ENCODE data around the gene RTBDN.

Gene RTBDN

DNA sequence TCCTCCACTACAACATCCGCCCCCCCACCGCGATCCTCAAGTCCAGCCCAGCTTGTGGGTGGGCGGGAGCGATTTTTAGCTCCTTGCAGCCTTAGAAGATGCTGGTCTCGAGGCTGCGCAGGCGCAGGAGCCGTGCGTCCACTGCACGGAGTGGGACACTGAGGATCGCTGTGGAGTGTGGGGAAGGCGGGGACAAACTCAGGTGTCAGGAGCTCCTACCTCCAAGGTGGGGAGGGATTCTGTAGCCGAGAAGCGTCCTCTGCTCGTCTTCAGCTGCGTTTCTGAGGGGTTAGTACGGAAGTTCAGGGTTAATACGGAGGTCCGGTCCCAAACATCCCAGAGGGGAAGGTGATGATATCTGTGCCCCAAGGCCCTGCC is at the start of gene RTBDN:
Gene RTBDN (minus strand): TSS at position 14 of the 378 bp plus-strand sequence. CDS start 4,600 bp downstream, outside the sequence.
- no peak for DNase-seq (ENCODE audit: low spot score)
- CTCF ChIA-PET, result interaction anchor here (0.8 to 1.1 kb wide), 2 partner anchors 56 to 237 kb away, joined by 3 to 5 read pairs; no protein-coding TSS in a partner anchor
- no peak within 1 kb of the TSS for H3K27ac ChIP-seq
- POLR2A ChIA-PET (ENCODE audit: low non-redundant PET), result no interaction called here
- TF ChIP-seq, protein P1, sequence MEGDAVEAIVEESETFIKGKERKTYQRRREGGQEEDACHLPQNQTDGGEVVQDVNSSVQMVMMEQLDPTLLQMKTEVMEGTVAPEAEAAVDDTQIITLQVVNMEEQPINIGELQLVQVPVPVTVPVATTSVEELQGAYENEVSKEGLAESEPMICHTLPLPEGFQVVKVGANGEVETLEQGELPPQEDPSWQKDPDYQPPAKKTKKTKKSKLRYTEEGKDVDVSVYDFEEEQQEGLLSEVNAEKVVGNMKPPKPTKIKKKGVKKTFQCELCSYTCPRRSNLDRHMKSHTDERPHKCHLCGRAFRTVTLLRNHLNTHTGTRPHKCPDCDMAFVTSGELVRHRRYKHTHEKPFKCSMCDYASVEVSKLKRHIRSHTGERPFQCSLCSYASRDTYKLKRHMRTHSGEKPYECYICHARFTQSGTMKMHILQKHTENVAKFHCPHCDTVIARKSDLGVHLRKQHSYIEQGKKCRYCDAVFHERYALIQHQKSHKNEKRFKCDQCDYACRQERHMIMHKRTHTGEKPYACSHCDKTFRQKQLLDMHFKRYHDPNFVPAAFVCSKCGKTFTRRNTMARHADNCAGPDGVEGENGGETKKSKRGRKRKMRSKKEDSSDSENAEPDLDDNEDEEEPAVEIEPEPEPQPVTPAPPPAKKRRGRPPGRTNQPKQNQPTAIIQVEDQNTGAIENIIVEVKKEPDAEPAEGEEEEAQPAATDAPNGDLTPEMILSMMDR (conservative IDR thresholded peaks at IDR 0.05; ENCODE audit: low read depth), result no peak

DNA sequence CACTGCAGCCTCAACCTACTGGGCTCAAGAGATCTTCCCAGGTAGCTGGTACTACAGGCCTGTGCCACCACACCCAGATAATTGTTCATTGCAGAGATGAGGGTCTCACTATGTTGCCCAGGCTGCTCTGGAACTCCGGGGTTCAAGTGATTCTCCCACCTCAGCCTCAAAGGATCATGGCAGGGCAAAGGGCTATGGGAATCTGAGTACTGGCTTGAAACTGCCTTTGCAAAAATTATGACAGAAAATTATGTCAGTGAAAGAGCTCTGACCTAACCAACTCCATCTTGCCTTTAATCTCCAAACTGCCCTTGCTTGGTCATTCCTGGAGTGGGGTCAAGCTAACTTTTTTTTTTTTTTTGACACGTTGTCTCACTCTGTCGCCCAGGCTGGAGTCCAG is 48.2 kb upstream of the RTBDN start:
- CTCF ChIA-PET, result interaction anchor here (0.6 to 1.9 kb wide), 2 partner anchors 33 to 35 kb away, joined by 4 to 8 read pairs; no protein-coding TSS in a partner anchor

DNA sequence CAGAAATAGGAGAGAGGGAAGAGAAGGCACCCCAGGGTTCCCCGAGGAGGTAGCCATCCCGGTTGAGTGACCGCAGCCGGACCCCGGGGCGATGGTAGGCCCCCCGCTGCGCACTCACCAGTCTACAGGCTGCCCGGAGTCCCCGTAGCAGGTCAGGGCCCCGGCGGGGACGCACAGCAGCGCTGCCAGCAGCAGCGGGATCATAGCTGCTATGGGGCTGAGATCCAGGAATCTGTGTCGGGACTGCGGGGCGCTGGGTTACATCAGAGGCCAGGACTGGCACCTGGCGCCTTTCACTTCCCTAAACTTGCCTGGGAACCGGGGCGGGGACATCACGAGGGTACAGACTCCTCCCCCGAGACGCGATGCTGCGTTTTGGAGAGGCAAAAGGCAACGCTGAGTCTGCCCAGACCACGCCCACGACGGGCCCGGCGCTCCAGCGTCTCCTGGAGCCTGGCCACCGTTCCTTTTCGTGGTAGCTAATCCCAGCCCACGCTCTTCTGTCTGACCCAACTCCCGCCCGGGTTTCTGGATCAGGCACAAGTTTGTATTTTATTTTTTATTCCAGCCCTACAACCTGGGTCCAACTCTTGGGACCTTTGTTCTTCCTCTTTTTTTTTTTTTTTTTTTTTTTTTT is 46.9 kb upstream of the RTBDN start, which contains the start of gene DNASE2:
Gene DNASE2 (minus strand): TSS at position 278 of the 637 bp plus-strand sequence. CDS start 74 bp downstream, at position 204.
- ChIA-PET POLR2A (ENCODE audit: low non-redundant PET) (interaction anchor here (0.6 to 1.0 kb wide), 4 partner anchors 10 to 61 kb away, joined by 4 to 11 read pairs (median 7); no protein-coding TSS in a partner anchor), CTCF (no interaction called here)
- DNase-seq (ENCODE audit: low spot score), result peak; percentile 98
- TF ChIP-seq, protein P1 (conservative IDR thresholded peaks at IDR 0.05; ENCODE audit: low read depth), result no peak
- H3K27ac ChIP-seq, result peak within 1 kb of the TSS; percentile 87

More for the DNA sequence above, 48.2 kb upstream of the RTBDN start:
- peak overlapping the region; percentile 87; the same call in 1 of the 2 replicates for H3K27ac ChIP-seq
- TF ChIP-seq, protein P1 (conservative IDR thresholded peaks at IDR 0.05; ENCODE audit: low read depth), result no peak
- DNase-seq (ENCODE audit: low spot score), result no peak
- POLR2A ChIA-PET (ENCODE audit: low non-redundant PET), result interaction anchor here (0.6 to 0.7 kb wide), 2 partner anchors 12 to 162 kb away, joined by 3 read pairs; no protein-coding TSS in a partner anchor

DNA sequence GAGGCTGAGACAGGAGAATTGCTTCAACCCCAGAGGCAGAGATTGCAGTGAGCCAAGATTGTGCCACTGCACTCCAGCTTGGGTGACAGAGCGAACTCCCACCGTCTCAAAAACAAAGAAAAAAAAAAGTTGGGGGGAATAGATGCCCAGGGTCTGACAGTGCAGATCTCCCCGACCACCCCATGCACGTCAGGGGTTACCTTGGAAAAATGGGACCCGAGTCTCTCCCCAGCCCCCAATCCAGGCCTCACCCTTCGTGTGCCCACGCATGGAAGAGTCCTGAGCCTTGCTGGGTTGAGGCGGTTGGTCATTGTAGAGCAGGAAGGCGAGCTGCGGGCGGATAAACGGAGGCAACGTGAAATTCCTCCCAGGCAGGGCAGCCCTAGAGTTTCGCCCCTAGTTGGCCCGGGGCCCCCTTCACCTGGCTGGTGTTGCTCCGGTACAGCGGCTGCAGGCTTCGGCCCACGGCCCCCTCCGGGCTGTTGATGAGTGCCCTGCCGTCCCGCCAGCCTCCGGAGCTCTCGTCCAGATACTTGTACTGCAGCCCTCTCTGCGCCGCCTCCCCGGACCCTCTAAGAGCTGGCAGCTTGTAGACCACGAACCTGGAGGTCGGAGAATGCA is 46.3 kb upstream of the RTBDN start:
- TF ChIP-seq, protein P1 (conservative IDR thresholded peaks at IDR 0.05; ENCODE audit: low read depth), result no peak
- H3K27ac ChIP-seq, result peak overlapping the region; percentile 87
- DNase-seq (ENCODE audit: low spot score), result no peak
- ChIA-PET POLR2A (ENCODE audit: low non-redundant PET) (interaction anchor here (0.6 to 1.0 kb wide), 3 partner anchors 37 to 62 kb away, joined by 6 to 11 read pairs (median 8); no protein-coding TSS in a partner anchor), CTCF (no interaction called here)

DNA sequence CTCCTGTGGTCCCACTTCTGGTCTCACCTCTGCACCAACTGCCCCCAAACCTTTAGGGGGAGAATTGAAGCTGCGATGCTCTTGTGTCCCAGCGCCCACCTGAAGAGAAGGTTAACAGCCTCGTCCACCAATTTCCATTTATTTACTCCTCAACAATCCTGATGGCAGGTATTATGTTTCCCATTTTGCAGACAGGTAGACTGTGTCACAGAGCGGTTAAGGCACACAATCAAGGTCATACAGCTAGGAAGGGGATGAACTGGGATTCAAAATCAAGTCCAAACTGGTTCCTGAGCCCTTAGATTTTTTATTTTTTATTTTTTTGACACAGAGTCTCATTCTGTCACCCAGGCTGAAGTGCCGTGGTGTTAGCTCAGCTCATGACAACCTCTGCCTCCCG is 40.7 kb upstream of the RTBDN start:
- CTCF ChIA-PET, result no interaction called here
- DNase-seq (ENCODE audit: low spot score), result no peak
- no peak overlapping the region for H3K27ac ChIP-seq
- POLR2A ChIA-PET (ENCODE audit: low non-redundant PET), result no interaction called here
- TF ChIP-seq, protein P1 (conservative IDR thresholded peaks at IDR 0.05; ENCODE audit: low read depth), result no peak

All from RWPE1 (cell line).